ENCODE results near the gene PRKG1. TPM values are rescaled to one million over a fixed set of nuclear protein-coding genes. Genes with fewer than 3 reads are reported as not detected.

Gene PRKG1
- total RNA-seq, 6 experiments from 2014 or later, result 1.1 to 2.0 (median 1.3) TPM

GRCh38 chr10:51063659-51064535 is 10.4 kb upstream of the PRKG1 start:
- no peak for TF ChIP-seq POLR2A (IDR thresholded peaks at IDR 0.05)
- TF ChIP-seq CTCF (IDR thresholded peaks at IDR 0.05), result peak; percentile 41 to 64 (median 63)
- 1% methylated on average over 2 of the region's 2 CpGs for WGBS (ENCODE audit: insufficient coverage, low coverage, low lambda C conversion rate, missing lambda C conversion rate)
- Histone ChIP-seq H3K4me1 (no peaks in the 10 kb centered on the region), H3K9me3 (no peaks in the 10 kb centered on the region), H3K27ac (no peak overlapping the region), H3K36me3 (no peaks in the 10 kb centered on the region), H3K27me3 (no peaks in the 10 kb centered on the region), H3K4me3 (no peak overlapping the region)
- ATAC-seq (peak; percentile 52 to 66 (median 56)), DNase-seq (no peak)
- intact Hi-C loops (cut with DNase I), result no loop called here

- intact Hi-C loops (cut with DNase I), result no loop called here
- no peak overlapping the region for H3K27ac ChIP-seq
- DNase-seq, result no peak
- no peak for ATAC-seq
- no peaks in the 10 kb centered on the region for H3K36me3 ChIP-seq
- TF ChIP-seq CTCF (IDR thresholded peaks at IDR 0.05) (no peak), POLR2A (IDR thresholded peaks at IDR 0.05) (no peak)
- no peak overlapping the region for H3K4me3 ChIP-seq
- H3K9me3 ChIP-seq, result no peaks in the 10 kb centered on the region
- H3K4me1 ChIP-seq, result no peaks in the 10 kb centered on the region
- 21% methylated on average over 1 of the region's 1 CpG for WGBS (ENCODE audit: insufficient coverage, low coverage, low lambda C conversion rate, missing lambda C conversion rate)
- no peaks in the 10 kb centered on the region for H3K27me3 ChIP-seq
Observed at GRCh38 chr10:51066231-51066630, 8.1 kb upstream of the PRKG1 start.

- peaks cover 3 to 11% of the 10 kb centered on the region in 2 donors for H3K27me3 ChIP-seq
- no peak for TF ChIP-seq CTCF (IDR thresholded peaks at IDR 0.05)
- no peak for TF ChIP-seq POLR2A (IDR thresholded peaks at IDR 0.05)
- no peak overlapping the region for H3K4me3 ChIP-seq
- H3K4me1 ChIP-seq, result peaks cover 0 to 7% (median 2%) of the 10 kb centered on the region in 4 donors
- ATAC-seq (no peak), DNase-seq (no peak)
- intact Hi-C loops (cut with DNase I), result no loop called here
- no peaks in the 10 kb centered on the region for H3K36me3 ChIP-seq
- no peak overlapping the region for H3K27ac ChIP-seq
- H3K9me3 ChIP-seq, result no peaks in the 10 kb centered on the region
Observed at GRCh38 chr10:51072210-51072609, 2.1 kb upstream of the PRKG1 start.

- ATAC-seq (no peak), DNase-seq (no peak)
- Histone ChIP-seq H3K9me3 (no peaks in the 10 kb centered on the region), H3K4me1 (peaks cover 0 to 7% (median 2%) of the 10 kb centered on the region in 4 donors), H3K27ac (no peak overlapping the region), H3K36me3 (no peaks in the 10 kb centered on the region), H3K4me3 (peak overlapping the region in 1 of 3 donors; percentile 48), H3K27me3 (peaks cover 3 to 11% of the 10 kb centered on the region in 2 donors)
- intact Hi-C loops (cut with DNase I), result no loop called here
- 68% methylated on average over 5 of the region's 5 CpGs for WGBS (ENCODE audit: insufficient coverage, low coverage, low lambda C conversion rate, missing lambda C conversion rate)
- TF ChIP-seq POLR2A (IDR thresholded peaks at IDR 0.05) (no peak), CTCF (IDR thresholded peaks at IDR 0.05) (no peak)
Observed at GRCh38 chr10:51072921-51073434, 1.3 kb upstream of the PRKG1 start.
